ENCODE measurements around the gene STON2.

DNA sequence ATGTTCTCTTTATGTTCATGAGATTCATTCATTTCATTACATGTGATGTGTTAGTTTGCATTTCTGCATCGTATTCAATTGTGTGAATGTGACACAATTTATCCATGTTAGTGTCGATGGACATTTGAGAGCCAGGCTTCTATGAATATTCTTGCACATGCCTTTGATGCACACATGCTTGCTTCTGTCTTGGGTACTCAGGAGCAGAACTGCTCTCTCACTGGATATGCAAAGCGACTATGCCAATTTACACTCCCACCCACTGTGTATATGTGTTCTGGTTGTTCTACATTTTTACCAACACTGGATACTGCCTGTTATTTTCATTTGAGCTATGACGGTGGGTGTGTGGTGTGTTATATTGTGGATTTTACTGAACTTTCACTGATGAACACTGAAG, 95.1 kb downstream of the STON2 start:
- no peak for TF ChIP-seq PATZ1 (CRISPR knock-in tag; IDR thresholded peaks at IDR 0.05; ENCODE audit: borderline replicate concordance)
- no peak for TF ChIP-seq ZFP30 (CRISPR knock-in tag; IDR thresholded peaks at IDR 0.05)
- TF ChIP-seq OSR1 (CRISPR knock-in tag; IDR thresholded peaks at IDR 0.05) = no peak
- TF ChIP-seq, protein P1, sequence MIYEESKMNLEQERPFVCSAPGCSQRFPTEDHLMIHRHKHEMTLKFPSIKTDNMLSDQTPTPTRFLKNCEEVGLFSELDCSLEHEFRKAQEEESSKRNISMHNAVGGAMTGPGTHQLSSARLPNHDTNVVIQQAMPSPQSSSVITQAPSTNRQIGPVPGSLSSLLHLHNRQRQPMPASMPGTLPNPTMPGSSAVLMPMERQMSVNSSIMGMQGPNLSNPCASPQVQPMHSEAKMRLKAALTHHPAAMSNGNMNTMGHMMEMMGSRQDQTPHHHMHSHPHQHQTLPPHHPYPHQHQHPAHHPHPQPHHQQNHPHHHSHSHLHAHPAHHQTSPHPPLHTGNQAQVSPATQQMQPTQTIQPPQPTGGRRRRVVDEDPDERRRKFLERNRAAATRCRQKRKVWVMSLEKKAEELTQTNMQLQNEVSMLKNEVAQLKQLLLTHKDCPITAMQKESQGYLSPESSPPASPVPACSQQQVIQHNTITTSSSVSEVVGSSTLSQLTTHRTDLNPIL (CRISPR knock-in tag; IDR thresholded peaks at IDR 0.05; ENCODE audit: low read depth) = no peak
- no peak for TF ChIP-seq ZNF565 (CRISPR knock-in tag; conservative IDR thresholded peaks at IDR 0.05; ENCODE audit: low read depth)
- TF ChIP-seq ARNTL (CRISPR knock-in tag; IDR thresholded peaks at IDR 0.05; ENCODE audit: borderline replicate concordance, low read depth) = no peak
- no peak for TF ChIP-seq ZNF70 (CRISPR knock-in tag; IDR thresholded peaks at IDR 0.05)
- TF ChIP-seq TCF4 (CRISPR knock-in tag; IDR thresholded peaks at IDR 0.05; ENCODE audit: borderline replicate concordance) = no peak
- no peak for TF ChIP-seq SNAI2 (CRISPR knock-in tag; IDR thresholded peaks at IDR 0.05)

Measured in SK-N-SH treated with all-trans-retinoic acid at 6 μM for 48 hours (cell line).